ENCODE measurements around the gene ZNF740. TPM values are rescaled to one million over a fixed set of nuclear protein-coding genes. Genes with fewer than 3 reads are reported as not detected.
"Not testable (repeated sequence)": the region's sequence is repeated elsewhere in the genome, so short reads cannot be mapped to it uniquely, and the experiment has no call there.

ZNF740 gene
- total RNA-seq, 2 donors from 2014 or later, result 44.2 to 49.5 TPM

DNA sequence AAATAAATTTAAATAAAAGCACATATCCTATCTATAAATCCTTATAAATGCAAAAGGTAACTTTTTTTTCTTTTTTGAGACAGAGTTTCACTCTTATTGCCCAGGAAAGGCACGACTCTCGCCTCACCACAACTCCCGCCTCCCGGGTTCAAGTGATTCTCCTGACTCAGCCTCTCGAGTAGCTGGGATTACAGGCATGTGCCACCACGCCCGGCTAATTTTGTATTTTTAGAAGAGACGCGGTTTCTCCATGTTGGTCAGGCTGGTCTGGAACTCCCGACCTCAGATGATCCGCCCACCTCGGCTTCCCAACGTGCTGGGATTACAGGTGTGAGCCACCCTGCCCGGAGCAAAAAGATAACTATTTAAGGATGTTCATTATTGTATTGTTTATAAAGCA lies 1.7 kb upstream of the ZNF740 start:
- not testable (repeated sequence) for H3K27me3 Mint-ChIP-seq (ENCODE audit: low read depth); ATAC-seq (replicated peaks in 1 of 2); H3K9me3 Mint-ChIP-seq; DNase-seq
- H3K27ac Mint-ChIP-seq, result peak overlapping the region; percentile 93
- peaks cover 52% of the 10 kb centered on the region for H3K4me1 Mint-ChIP-seq (ENCODE audit: low read depth)
- peaks cover 12 to 20% of the 10 kb centered on the region in 2 donors for H3K36me3 Mint-ChIP-seq (ENCODE audit: insufficient read depth in 2 of 2)
- peak overlapping the region; percentile 88 to 94 for H3K4me3 Mint-ChIP-seq

DNA sequence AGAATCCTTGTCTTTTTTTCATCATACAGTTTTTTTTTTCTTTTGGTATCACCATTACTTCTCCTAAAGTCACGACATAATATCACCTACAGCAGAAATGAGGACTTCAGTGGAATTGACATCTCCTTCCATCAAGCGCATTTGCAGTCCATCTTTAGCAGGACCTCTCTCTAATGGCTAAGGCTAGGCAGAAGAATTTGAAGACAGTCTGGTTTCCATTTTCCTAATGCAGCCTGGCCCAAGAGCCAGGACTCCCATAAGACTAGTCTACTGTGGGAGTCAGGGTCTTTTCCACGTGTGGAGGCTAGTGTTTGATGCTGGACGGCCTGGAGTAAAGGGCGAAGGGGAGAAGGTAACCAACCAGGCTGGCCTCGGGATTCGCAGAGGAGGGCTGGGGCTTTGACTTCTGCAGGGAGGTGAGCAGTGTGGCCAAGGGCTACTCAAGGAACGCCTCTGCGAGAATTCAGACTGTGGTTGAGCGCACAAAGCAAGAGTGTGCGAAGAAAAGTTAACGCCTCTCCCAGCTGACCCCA lies 769 bp upstream of the ZNF740 start:
- H3K36me3 Mint-ChIP-seq (ENCODE audit: insufficient read depth in 2 of 2), result peaks cover 15 to 20% of the 10 kb centered on the region in 2 donors
- H3K4me1 Mint-ChIP-seq (ENCODE audit: low read depth), result peaks cover 61% of the 10 kb centered on the region
- peak overlapping the region; percentile 93 for H3K27ac Mint-ChIP-seq
- no peaks in the 10 kb centered on the region for H3K27me3 Mint-ChIP-seq (ENCODE audit: low read depth)
- no peak for DNase-seq
- H3K9me3 Mint-ChIP-seq, result no peaks in the 10 kb centered on the region
- ATAC-seq (replicated peaks in 1 of 2), result peak; percentile 3 to 8
- peak overlapping the region; percentile 88 to 94 for H3K4me3 Mint-ChIP-seq

DNA sequence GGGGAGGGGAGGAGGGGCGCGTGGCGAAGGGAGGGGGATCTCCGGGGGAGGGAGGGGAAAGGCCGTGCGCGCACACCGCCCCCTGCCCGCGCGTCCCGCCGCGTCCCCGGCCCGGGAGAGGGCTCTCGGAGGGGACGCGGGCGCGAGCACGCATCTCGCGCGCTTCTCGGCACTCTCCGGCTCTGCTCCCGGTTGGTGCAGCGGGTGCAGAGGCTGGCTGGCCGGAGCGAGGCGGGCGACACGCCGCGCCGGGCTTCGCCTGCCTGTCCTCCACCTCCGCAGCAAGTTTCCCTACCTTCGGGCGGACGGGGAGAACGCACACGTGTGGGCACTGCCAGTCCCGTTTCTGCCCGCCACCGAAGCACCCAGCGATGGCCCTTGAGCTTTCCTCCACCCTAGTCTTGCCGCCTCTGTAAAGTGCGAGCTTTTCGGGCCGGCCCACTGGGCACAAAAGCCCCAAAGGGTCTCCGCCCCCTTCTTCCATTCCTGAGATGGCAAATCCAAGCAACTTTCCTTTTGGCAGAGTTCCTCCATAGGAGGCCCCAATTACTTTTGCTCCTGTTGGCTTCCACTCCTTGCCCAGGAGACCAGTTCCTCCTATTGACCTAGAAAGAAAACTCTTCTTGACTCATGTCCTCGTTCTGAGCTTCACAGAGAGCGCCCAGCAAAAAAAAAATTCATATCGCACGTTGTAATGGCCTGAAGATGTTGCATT lies 566 bp downstream of the ZNF740 start:
- DNase-seq (peak; percentile 84), ATAC-seq (replicated peaks in 1 of 2) (peak; percentile 64 to 66)
- Mint-ChIP-seq H3K27me3 (ENCODE audit: low read depth) (no peaks in the 10 kb centered on the region), H3K4me3 (peak overlapping the region; percentile 88 to 97), H3K4me1 (ENCODE audit: low read depth) (peaks cover 52% of the 10 kb centered on the region), H3K9me3 (no peaks in the 10 kb centered on the region), H3K36me3 (ENCODE audit: insufficient read depth in 2 of 2) (peaks cover 15 to 24% of the 10 kb centered on the region in 2 donors), H3K27ac (peak overlapping the region; percentile 70)

DNA sequence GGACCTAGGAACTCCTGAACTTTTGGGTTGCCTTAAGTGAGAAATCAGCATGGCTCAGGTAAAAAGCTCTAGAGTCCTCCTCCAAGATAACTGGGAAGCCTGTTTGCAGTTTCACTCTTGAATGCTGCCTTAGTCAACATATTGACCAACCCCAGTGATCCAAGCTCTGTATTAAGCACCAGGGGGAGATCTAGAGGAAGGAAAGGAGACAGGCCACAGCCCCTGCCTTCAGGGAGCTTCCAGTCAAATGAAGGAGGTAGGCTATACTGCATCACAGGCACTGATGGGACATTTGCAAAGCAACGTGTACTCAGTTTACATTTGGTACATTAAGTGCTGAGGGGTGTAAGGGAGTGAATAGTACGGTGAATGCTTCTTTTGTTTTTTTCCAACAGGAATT lies 1.4 kb downstream of the ZNF740 start:
- peaks cover 52% of the 10 kb centered on the region for H3K4me1 Mint-ChIP-seq (ENCODE audit: low read depth)
- peaks cover 15 to 28% of the 10 kb centered on the region in 2 donors for H3K36me3 Mint-ChIP-seq (ENCODE audit: insufficient read depth in 2 of 2)

DNA sequence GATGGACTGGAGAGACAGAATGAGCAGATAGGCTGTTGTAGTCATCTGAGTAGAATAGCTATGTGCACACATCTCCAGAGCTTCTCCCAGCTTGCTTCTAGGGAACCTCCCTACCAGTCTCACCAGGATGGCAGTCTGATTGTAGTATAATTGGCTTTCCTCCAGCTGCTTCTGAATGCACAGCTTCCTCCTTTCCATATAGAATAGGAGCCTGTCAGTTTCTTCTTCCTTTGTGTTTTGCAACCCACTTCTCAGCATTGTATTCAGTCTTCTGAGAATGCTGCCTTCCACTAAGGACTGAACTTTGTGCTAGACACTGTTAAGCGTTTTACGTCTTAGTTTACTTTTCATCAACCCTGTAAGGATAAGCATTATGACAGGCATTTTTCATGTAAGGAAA lies 2.4 kb downstream of the ZNF740 start:
- DNase-seq (no peak), ATAC-seq (replicated peaks in 1 of 2) (no peak)
- Mint-ChIP-seq H3K36me3 (ENCODE audit: insufficient read depth in 2 of 2) (peaks cover 15 to 32% of the 10 kb centered on the region in 2 donors), H3K9me3 (no peaks in the 10 kb centered on the region), H3K4me1 (ENCODE audit: low read depth) (peaks cover 52% of the 10 kb centered on the region), H3K27ac (peak overlapping the region; percentile 70), H3K4me3 (peak overlapping the region; percentile 88 to 97), H3K27me3 (ENCODE audit: low read depth) (no peaks in the 10 kb centered on the region)

More for the DNA sequence above, 1.4 kb downstream of the ZNF740 start:
- H3K9me3 Mint-ChIP-seq, result no peaks in the 10 kb centered on the region
- ATAC-seq (replicated peaks in 1 of 2) (no peak), DNase-seq (no peak)
- H3K27ac Mint-ChIP-seq, result peak overlapping the region; percentile 70
- no peaks in the 10 kb centered on the region for H3K27me3 Mint-ChIP-seq (ENCODE audit: low read depth)
- H3K4me3 Mint-ChIP-seq, result peak overlapping the region; percentile 88 to 97

DNA sequence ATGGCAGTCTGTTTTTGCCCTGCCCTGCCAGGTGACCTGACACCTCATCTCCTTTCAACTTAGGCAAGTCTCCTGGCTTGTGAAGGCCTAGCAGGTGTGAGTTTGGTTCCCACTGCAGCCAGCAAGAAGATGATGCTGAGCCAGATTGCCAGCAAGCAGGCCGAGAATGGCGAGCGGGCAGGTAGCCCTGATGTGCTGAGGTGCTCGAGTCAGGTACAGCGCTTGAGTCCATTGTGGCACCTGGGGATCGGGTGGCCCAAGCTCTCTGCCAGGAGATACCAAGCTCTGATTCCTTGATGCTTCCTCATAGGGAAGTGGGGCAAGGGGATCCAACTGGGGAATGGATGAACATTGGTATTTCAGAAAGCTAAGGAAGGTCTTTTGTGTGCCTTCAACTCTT lies 4.3 kb downstream of the ZNF740 start:
- ATAC-seq (replicated peaks in 1 of 2) (no peak), DNase-seq (no peak)
- no peaks in the 10 kb centered on the region for H3K27me3 Mint-ChIP-seq (ENCODE audit: low read depth)
- H3K4me1 Mint-ChIP-seq (ENCODE audit: low read depth), result peaks cover 46% of the 10 kb centered on the region
- peak overlapping the region in 1 of 2 donors; percentile 7 for H3K4me3 Mint-ChIP-seq
- no peaks in the 10 kb centered on the region for H3K9me3 Mint-ChIP-seq
- peak overlapping the region; percentile 24 for H3K27ac Mint-ChIP-seq
- H3K36me3 Mint-ChIP-seq (ENCODE audit: insufficient read depth in 2 of 2), result peaks cover 15 to 36% of the 10 kb centered on the region in 2 donors

DNA sequence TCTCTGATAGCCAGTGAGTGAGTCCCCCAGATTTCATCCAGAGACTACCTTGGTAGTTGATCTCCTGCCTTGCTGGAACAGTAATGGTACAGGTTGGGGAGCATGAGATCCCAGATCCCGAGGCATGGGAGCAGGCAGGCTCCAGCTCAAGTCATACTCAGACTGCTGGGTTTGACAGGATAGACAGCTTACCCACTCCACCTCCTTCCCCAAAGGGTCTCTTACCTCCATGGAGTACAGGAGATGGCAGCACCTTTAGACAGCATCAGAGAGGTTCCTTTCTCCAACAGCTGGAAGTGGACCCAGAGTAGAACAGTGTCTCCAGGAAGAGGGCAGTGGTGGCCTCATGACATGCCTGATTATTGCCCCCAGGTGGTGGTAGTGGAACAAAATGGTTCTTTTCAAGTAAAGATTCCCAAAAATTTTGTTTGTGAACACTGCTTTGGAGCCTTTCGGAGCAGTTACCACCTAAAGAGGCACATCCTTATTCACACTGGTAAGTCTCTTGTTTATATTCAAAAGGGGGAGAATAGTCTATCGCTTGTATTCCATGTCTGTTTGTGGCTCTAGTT lies 5.1 kb downstream of the ZNF740 start:
- Mint-ChIP-seq H3K27ac (peak overlapping the region; percentile 22), H3K36me3 (ENCODE audit: insufficient read depth in 2 of 2) (peaks cover 15 to 36% of the 10 kb centered on the region in 2 donors), H3K4me1 (ENCODE audit: low read depth) (peaks cover 47% of the 10 kb centered on the region), H3K4me3 (no peak overlapping the region), H3K9me3 (no peaks in the 10 kb centered on the region), H3K27me3 (ENCODE audit: low read depth) (no peaks in the 10 kb centered on the region)
- ATAC-seq (replicated peaks in 1 of 2), result no peak
- DNase-seq, result no peak

DNA sequence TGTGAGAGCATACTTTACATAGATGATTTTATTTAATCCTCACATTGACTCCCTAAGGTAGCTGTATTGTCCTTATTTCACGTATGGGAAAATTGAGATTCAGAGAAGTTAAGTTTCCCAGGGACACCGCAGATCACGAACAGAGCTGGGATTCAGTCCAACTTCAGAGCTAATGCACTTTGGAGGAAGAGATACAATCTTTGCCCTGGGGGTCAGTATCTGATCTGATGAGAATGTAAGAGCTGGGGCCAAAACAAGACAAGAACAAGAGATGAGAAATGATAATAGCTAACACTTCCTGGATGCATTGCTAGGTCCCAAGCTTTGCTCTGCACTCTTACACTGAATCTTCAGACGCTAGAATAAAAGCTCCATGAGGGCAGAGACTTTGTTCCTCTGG lies 6.2 kb downstream of the ZNF740 start:
- Mint-ChIP-seq H3K4me1 (ENCODE audit: low read depth) (peaks cover 41% of the 10 kb centered on the region), H3K27ac (no peak overlapping the region), H3K4me3 (no peak overlapping the region), H3K27me3 (ENCODE audit: low read depth) (no peaks in the 10 kb centered on the region), H3K36me3 (ENCODE audit: insufficient read depth in 2 of 2) (peaks cover 11 to 30% of the 10 kb centered on the region in 2 donors), H3K9me3 (no peaks in the 10 kb centered on the region)
- no peak for DNase-seq
- ATAC-seq (replicated peaks in 1 of 2), result no peak

DNA sequence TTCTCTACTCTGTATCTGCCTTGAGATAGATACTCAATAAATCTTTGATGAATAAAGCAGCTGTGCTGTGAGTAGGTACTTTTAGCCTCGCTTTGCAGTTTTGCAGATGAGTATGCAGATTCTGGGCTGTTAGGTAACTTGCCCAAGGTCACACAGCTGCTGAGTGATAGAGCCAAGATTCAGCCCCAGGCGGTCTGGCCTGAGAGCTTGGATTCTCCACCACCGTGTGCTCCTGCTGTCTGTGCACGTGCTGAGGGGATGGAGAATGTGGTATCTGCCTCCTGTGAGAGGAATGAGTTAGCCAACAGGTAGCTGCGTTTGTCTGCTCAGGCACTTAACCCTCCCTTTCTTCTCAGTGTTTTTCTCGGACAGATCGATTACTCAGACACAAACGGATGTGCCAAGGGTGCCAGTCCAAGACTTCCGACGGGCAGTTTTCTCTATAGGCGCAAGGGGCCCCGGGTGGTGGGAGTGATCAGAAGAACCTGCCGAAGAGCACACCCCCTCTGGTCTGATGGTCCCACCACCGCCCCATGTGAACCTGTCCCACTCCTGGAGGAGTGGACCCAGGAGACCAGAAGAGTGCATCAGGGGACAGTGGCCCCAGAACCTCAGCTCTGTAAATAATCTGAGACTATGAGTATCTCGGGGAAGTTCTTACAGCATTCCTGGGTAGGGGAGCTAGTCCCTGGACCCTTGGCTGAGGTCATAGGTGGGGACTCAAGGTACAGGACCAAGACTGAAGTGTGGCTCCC lies 6.8 kb downstream of the ZNF740 start:
- Mint-ChIP-seq H3K27me3 (ENCODE audit: low read depth) (no peaks in the 10 kb centered on the region), H3K9me3 (no peaks in the 10 kb centered on the region), H3K4me1 (ENCODE audit: low read depth) (peaks cover 35% of the 10 kb centered on the region), H3K36me3 (ENCODE audit: insufficient read depth in 2 of 2) (peaks cover 7 to 28% of the 10 kb centered on the region in 2 donors), H3K27ac (no peak overlapping the region), H3K4me3 (no peak overlapping the region)
- DNase-seq (no peak), ATAC-seq (replicated peaks in 1 of 2) (no peak)

DNA sequence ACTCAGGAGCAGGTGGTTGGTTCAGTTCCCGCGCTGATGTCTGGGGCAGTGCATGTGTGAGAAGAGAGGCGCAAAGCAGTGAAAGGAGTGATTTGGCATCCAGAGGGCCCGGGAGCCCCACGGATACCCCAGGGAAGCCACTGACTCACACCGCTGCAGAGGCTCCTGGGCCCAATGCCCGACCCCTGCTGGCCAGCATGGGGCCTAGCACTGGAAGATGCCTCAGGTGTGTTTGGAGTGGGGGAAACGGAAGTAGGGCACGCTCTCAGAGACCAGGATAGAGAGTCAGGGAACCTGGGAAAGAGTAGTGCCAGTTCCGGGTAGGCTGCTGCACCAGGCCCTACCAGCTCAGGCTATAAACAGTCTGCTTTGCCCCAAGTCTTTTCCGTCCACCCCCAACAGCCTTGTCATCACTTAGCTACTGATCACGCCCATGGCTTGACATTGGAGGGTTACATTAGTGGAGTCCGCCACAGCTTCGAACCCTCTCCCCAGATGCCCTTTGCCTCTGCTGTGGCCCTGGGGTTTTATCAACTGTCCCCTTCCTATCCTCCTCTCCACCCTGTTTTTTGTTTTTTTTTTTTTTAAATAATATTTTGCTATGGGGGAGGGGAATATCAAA lies 9.7 kb downstream of the ZNF740 start:
- Mint-ChIP-seq H3K36me3 (ENCODE audit: insufficient read depth in 2 of 2) (peaks cover 0 to 22% of the 10 kb centered on the region in 2 donors), H3K9me3 (no peaks in the 10 kb centered on the region), H3K27me3 (ENCODE audit: low read depth) (no peaks in the 10 kb centered on the region), H3K27ac (no peak overlapping the region), H3K4me1 (ENCODE audit: low read depth) (peaks cover 10% of the 10 kb centered on the region), H3K4me3 (no peak overlapping the region)
- DNase-seq (peak; percentile 48 to 58), ATAC-seq (replicated peaks in 1 of 2) (peak; percentile 86)

DNA sequence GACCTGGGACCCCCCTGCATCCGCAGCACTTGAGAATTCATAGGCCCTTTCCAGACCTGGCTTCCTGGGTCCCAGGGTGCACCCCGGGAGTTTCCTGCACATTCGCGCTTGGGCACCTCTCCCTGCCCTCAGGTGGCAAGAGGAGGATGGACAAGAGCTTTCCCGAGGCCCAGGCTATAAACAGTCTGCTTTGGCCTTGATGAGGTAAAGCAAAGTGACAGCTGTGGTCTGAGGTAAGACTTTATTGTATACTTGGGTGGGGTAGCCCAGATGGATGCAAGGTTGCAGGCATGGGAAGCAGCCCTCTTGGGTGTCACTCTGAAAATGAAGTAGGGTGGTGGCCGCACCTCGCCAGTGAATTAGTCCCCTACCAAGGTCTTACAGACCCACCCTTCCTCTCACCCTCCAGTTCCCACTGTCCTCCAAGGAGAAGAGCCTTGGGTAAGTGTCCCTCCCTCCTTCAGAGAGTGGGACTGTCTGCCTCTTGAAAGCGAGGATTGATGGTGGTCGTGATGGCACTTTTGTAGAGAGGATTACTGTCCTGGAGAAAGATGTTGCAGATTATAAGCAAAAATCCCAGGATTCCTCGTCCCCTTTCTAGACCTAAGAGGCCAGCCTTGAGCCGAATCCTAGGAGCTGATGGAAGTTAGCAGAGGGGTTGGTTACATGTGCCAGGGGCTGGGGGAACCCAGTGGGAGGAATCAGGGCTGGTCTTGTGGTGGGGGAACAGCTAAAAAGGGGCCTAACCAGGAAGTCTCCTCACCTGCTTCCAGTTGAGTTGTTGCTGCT lies 10.8 kb downstream of the ZNF740 start:
- H3K9me3 Mint-ChIP-seq, result no peaks in the 10 kb centered on the region
- peaks cover 15% of the 10 kb centered on the region for H3K4me1 Mint-ChIP-seq (ENCODE audit: low read depth)
- H3K27me3 Mint-ChIP-seq (ENCODE audit: low read depth), result no peaks in the 10 kb centered on the region
- no peak overlapping the region for H3K4me3 Mint-ChIP-seq
- DNase-seq, result no peak
- no peak overlapping the region for H3K27ac Mint-ChIP-seq
- peaks cover 0 to 19% of the 10 kb centered on the region in 2 donors for H3K36me3 Mint-ChIP-seq (ENCODE audit: insufficient read depth in 2 of 2)
- no peak for ATAC-seq (replicated peaks in 1 of 2)

DNA sequence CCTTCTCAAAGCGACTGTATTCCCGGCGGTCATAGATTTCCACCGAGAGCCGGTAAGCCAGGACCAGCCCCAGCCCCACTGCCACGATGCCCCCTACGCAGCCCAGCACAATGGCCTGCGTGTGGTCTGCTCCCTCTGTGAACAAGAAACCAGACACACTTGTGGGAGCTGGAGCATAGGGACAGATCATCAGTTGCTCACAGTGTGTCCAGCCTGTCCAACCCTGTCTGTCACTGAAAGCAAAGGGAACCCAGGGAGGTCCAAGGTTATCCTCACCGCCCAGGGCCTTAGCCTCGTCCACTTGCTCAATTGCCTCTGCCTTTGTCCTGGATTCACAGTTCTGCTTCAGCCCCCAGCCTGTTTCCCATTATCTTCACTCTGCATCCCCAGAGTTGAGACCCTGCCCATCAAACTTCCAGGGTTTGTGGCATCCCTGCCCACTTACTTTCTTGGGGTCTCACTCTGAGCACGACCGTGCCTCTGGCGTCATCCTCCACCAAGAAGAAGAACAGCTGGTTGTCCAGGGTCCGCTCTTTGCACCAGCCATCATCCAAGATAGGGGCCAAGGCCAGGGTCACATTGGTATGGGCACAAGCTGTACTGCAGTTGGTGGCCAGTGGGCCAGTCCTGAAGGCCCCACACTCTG lies 11.5 kb downstream of the ZNF740 start:
- H3K27ac Mint-ChIP-seq, result no peak overlapping the region
- H3K4me1 Mint-ChIP-seq (ENCODE audit: low read depth), result peaks cover 15% of the 10 kb centered on the region
- DNase-seq (no peak), ATAC-seq (replicated peaks in 1 of 2) (no peak)
- peaks cover 1 to 16% of the 10 kb centered on the region in 2 donors for H3K36me3 Mint-ChIP-seq (ENCODE audit: insufficient read depth in 2 of 2)
- H3K9me3 Mint-ChIP-seq, result no peaks in the 10 kb centered on the region
- no peaks in the 10 kb centered on the region for H3K27me3 Mint-ChIP-seq (ENCODE audit: low read depth)
- no peak overlapping the region for H3K4me3 Mint-ChIP-seq

All from activated T-cell treated with anti-CD3 and anti-CD28 coated beads, Interleukin-2, amount 50 U/mL, for 72 hours (primary cell).